Ectodermal cell (in vitro differentiated cells): ENCODE measurements around the gene HDLBP.

Experiments used
- H3K27ac ChIP-seq: 2 replicates; pipeline ENCODE4 v1.7.0; 2013; ENCODE audit warnings: mild to moderate bottlenecking, low read depth, low read length; ENCODE audit not compliant: insufficient read depth, poor library complexity, severe bottlenecking
- H3K27me3 ChIP-seq: 2 replicates; pipeline ENCODE4 v1.7.0; 2013; ENCODE audit warnings: mild to moderate bottlenecking, low read length; ENCODE audit not compliant: insufficient read depth, control insufficient read depth, poor library complexity, severe bottlenecking
- H3K36me3 ChIP-seq: one replicate; pipeline ENCODE4 v1.7.0; 2013; ENCODE audit warnings: low read length; ENCODE audit not compliant: control insufficient read depth, insufficient read depth
- H3K4me1 ChIP-seq: one replicate; pipeline ENCODE4 v1.7.0; 2013; ENCODE audit warnings: low read length; ENCODE audit not compliant: control insufficient read depth, insufficient read depth
- H3K4me3 ChIP-seq: 2 replicates; pipeline ENCODE4 v1.7.0; 2013; ENCODE audit warnings: low read depth, low read length, control low read depth; ENCODE audit not compliant: insufficient read depth
- H3K9me3 ChIP-seq: 2 replicates; pipeline ENCODE4 v1.7.0; 2013; ENCODE audit warnings: mild to moderate bottlenecking, low read length, moderate library complexity; ENCODE audit not compliant: control insufficient read depth
- WGBS, 2 experiments: methylation state at CpG; one replicate each; pipeline ENCODE4 v1.1.7; 2013; ENCODE audit warnings: missing lambda C conversion rate in 2 of 2; 5-methylcytosine and 5-hydroxymethylcytosine counted together

Gene HDLBP

GRCh38 chr2:241291977-241292376 is 23.5 kb downstream of the HDLBP start:
- no peaks in the 10 kb centered on the region for H3K36me3 ChIP-seq
- no peak overlapping the region for H3K27ac ChIP-seq
- no peaks in the 10 kb centered on the region for H3K27me3 ChIP-seq
- H3K9me3 ChIP-seq, result no peaks in the 10 kb centered on the region
- no peak overlapping the region for H3K4me3 ChIP-seq
- WGBS, 2 experiments, result 92 to 97% methylated on average over 6 of the region's 6 CpGs
- no peaks in the 10 kb centered on the region for H3K4me1 ChIP-seq

- Histone ChIP-seq H3K27ac (no peak overlapping the region), H3K9me3 (no peaks in the 10 kb centered on the region), H3K36me3 (no peaks in the 10 kb centered on the region), H3K4me3 (no peak overlapping the region), H3K27me3 (no peaks in the 10 kb centered on the region), H3K4me1 (no peaks in the 10 kb centered on the region)
- WGBS, 2 experiments, result 93 to 94% methylated on average over 6 of the region's 6 CpGs
Measured at GRCh38 chr2:241291153-241291552, 24.3 kb downstream of the HDLBP start.

GRCh38 chr2:241289597-241289996 is 25.9 kb downstream of the HDLBP start:
- Histone ChIP-seq H3K27me3 (no peaks in the 10 kb centered on the region), H3K27ac (no peak overlapping the region)
- 78 to 81% methylated on average over 3 of the region's 3 CpGs for WGBS, 2 experiments

GRCh38 chr2:241289053-241289452 is 26.4 kb downstream of the HDLBP start:
- H3K27me3 ChIP-seq, result no peaks in the 10 kb centered on the region
- no peaks in the 10 kb centered on the region for H3K4me1 ChIP-seq
- whole genome bisulfite sequencing, 2 experiments, result 86 to 94% methylated on average over 4 of the region's 4 CpGs
- no peaks in the 10 kb centered on the region for H3K36me3 ChIP-seq
- no peaks in the 10 kb centered on the region for H3K9me3 ChIP-seq
- no peak overlapping the region for H3K4me3 ChIP-seq
- no peak overlapping the region for H3K27ac ChIP-seq

More at GRCh38 chr2:241289597-241289996, 25.9 kb downstream of the HDLBP start:
- H3K36me3 ChIP-seq, result no peaks in the 10 kb centered on the region
- no peaks in the 10 kb centered on the region for H3K4me1 ChIP-seq
- no peaks in the 10 kb centered on the region for H3K9me3 ChIP-seq
- H3K4me3 ChIP-seq, result no peak overlapping the region

GRCh38 chr2:241288324-241288888 is 27.1 kb downstream of the HDLBP start:
- H3K36me3 ChIP-seq, result no peaks in the 10 kb centered on the region
- no peak overlapping the region for H3K4me3 ChIP-seq
- H3K9me3 ChIP-seq, result no peaks in the 10 kb centered on the region
- no peak overlapping the region for H3K27ac ChIP-seq
- H3K27me3 ChIP-seq, result no peaks in the 10 kb centered on the region
- 91 to 99% methylated on average over 2 to 3 of the region's 3 CpGs for whole genome bisulfite sequencing, 2 experiments
- no peaks in the 10 kb centered on the region for H3K4me1 ChIP-seq

- no peaks in the 10 kb centered on the region for H3K27me3 ChIP-seq
- WGBS, 2 experiments, result 79 to 90% methylated on average over 9 of the region's 9 CpGs
- no peaks in the 10 kb centered on the region for H3K4me1 ChIP-seq
- no peak overlapping the region for H3K27ac ChIP-seq
- no peaks in the 10 kb centered on the region for H3K9me3 ChIP-seq
- H3K36me3 ChIP-seq, result no peaks in the 10 kb centered on the region
- no peak overlapping the region for H3K4me3 ChIP-seq
Measured at GRCh38 chr2:241286348-241287090, 29.0 kb downstream of the HDLBP start.

- Histone ChIP-seq H3K4me3 (no peak overlapping the region), H3K4me1 (no peaks in the 10 kb centered on the region), H3K36me3 (no peaks in the 10 kb centered on the region), H3K27ac (no peak overlapping the region), H3K9me3 (no peaks in the 10 kb centered on the region), H3K27me3 (no peaks in the 10 kb centered on the region)
- WGBS, 2 experiments, result 93 to 98% methylated on average over 1 of the region's 1 CpG
Measured at GRCh38 chr2:241285596-241285995, 29.9 kb downstream of the HDLBP start.

GRCh38 chr2:241282555-241282954 is 32.9 kb downstream of the HDLBP start:
- Histone ChIP-seq H3K4me1 (no peaks in the 10 kb centered on the region), H3K36me3 (no peaks in the 10 kb centered on the region), H3K9me3 (no peaks in the 10 kb centered on the region), H3K27ac (no peak overlapping the region), H3K27me3 (no peaks in the 10 kb centered on the region), H3K4me3 (no peak overlapping the region)
- WGBS, 2 experiments, result 77 to 80% methylated on average over 5 of the region's 5 CpGs

GRCh38 chr2:241280291-241280690 is 35.2 kb downstream of the HDLBP start:
- H3K27ac ChIP-seq, result no peak overlapping the region
- no peaks in the 10 kb centered on the region for H3K4me1 ChIP-seq
- WGBS, 2 experiments, result 98% methylated on average over 4 of the region's 4 CpGs
- H3K9me3 ChIP-seq, result no peaks in the 10 kb centered on the region
- H3K36me3 ChIP-seq, result no peaks in the 10 kb centered on the region
- H3K27me3 ChIP-seq, result no peaks in the 10 kb centered on the region
- H3K4me3 ChIP-seq, result no peak overlapping the region

GRCh38 chr2:241279828-241280227 is 35.6 kb downstream of the HDLBP start:
- H3K27ac ChIP-seq, result no peak overlapping the region
- WGBS, 2 experiments, result 94 to 95% methylated on average over 3 of the region's 3 CpGs

More at GRCh38 chr2:241279828-241280227, 35.6 kb downstream of the HDLBP start:
- Histone ChIP-seq H3K36me3 (no peaks in the 10 kb centered on the region), H3K27me3 (no peaks in the 10 kb centered on the region), H3K4me1 (no peaks in the 10 kb centered on the region), H3K9me3 (no peaks in the 10 kb centered on the region), H3K4me3 (no peak overlapping the region)
